Osteoblast (primary cell): ENCODE data around the gene AMY1C. TPM values are rescaled to one million over a fixed set of nuclear protein-coding genes. Genes with fewer than 3 reads are reported as not detected.
"Not testable (repeated sequence)": the region's sequence is repeated elsewhere in the genome, so short reads cannot be mapped to it uniquely, and the experiment has no call there.

Experiments used
- DNase-seq: peaks from one replicate; pipeline ENCODE4 v3.0.0; 2011; ENCODE audit warnings: low spot score, mixed read lengths; ENCODE audit not compliant: insufficient read length; ENCODE audit errors: missing footprints
- H2AFZ ChIP-seq: 2 replicates; pipeline ENCODE4 v1.6.0; 2011; ENCODE audit warnings: mild to moderate bottlenecking, low read length
- H3K27ac ChIP-seq: 2 replicates; pipeline ENCODE4 v1.5.1; 2011; ENCODE audit warnings: mild to moderate bottlenecking, low read depth, low read length, moderate library complexity
- H3K27me3 ChIP-seq: 2 replicates; pipeline ENCODE4 v1.6.0; 2012; ENCODE audit warnings: mild to moderate bottlenecking, control low read depth, inconsistent platforms, low read length, moderate library complexity; ENCODE audit not compliant: insufficient read depth
- H3K36me3 ChIP-seq: 2 replicates; pipeline ENCODE4 v1.5.1; 2011; ENCODE audit warnings: mild to moderate bottlenecking, low read length, control low read depth, moderate library complexity; ENCODE audit not compliant: insufficient read depth
- H3K4me1 ChIP-seq: 2 replicates; pipeline ENCODE4 v1.5.1; 2011; ENCODE audit warnings: mild to moderate bottlenecking, low read length, control low read depth, moderate library complexity; ENCODE audit not compliant: insufficient read depth
- H3K4me2 ChIP-seq: 2 replicates; pipeline ENCODE4 v1.6.0; 2011; ENCODE audit warnings: mild to moderate bottlenecking, low read length; ENCODE audit not compliant: insufficient read depth
- H3K4me3 ChIP-seq: fragments of 200-600 bp; sonication (generic); 3 replicates; pipeline ENCODE4 v1.5.1; 2012; ENCODE audit warnings: mild to moderate bottlenecking, low read length, inconsistent platforms; ENCODE audit not compliant: insufficient read depth
- H3K79me2 ChIP-seq: 2 replicates; pipeline ENCODE4 v1.6.0; 2012; ENCODE audit warnings: mild to moderate bottlenecking, low read length, control low read depth, inconsistent platforms; ENCODE audit not compliant: insufficient read depth
- H3K9me3 ChIP-seq: 2 replicates; pipeline ENCODE4 v1.5.1; 2011; ENCODE audit warnings: low read depth, low read length, control low read depth
- H4K20me1 ChIP-seq: 2 replicates; pipeline ENCODE4 v1.6.0; 2012; ENCODE audit warnings: mild to moderate bottlenecking, low read length, control low read depth; ENCODE audit not compliant: insufficient read depth
- CTCF ChIP-seq: IDR thresholded peaks from 2 replicates; pipeline ENCODE4 v1.5.1; 2011; ENCODE audit warnings: mild to moderate bottlenecking, low read depth, low read length, moderate library complexity; ENCODE audit errors: extremely low read depth
- total RNA-seq: library from RNA; depleted of rRNA; stranded (reverse); fragments of >200 nt; gene quantifications from 2 replicates; pipeline ENCODE4 v1.2.3, GENCODE V29; 2012

Gene AMY1C
- total RNA-seq, 1 donor, result not detected

- H3K36me3 ChIP-seq, H3K9me3 ChIP-seq, DNase-seq, H3K79me2 ChIP-seq, H3K27me3 ChIP-seq, H3K4me3 ChIP-seq, H2AFZ ChIP-seq, H3K4me1 ChIP-seq, H4K20me1 ChIP-seq, H3K27ac ChIP-seq, H3K4me2 ChIP-seq: not testable (repeated sequence)
Measured at GRCh38 chr1:103744449-103744848, 5.2 kb upstream of the AMY1C start.

- not testable (repeated sequence) for H3K4me1 ChIP-seq, H3K79me2 ChIP-seq, H3K4me3 ChIP-seq, H3K4me2 ChIP-seq, H3K27ac ChIP-seq, H3K9me3 ChIP-seq, H3K27me3 ChIP-seq, H3K36me3 ChIP-seq, H4K20me1 ChIP-seq, DNase-seq, H2AFZ ChIP-seq
Measured at GRCh38 chr1:103745040-103745439, 4.7 kb upstream of the AMY1C start.

GRCh38 chr1:103748273-103748672 lies 1.4 kb upstream of the AMY1C start:
- H3K4me2 ChIP-seq, H3K36me3 ChIP-seq, H3K4me3 ChIP-seq, H3K9me3 ChIP-seq, H3K27ac ChIP-seq, DNase-seq, H3K27me3 ChIP-seq, H2AFZ ChIP-seq, H3K4me1 ChIP-seq, H4K20me1 ChIP-seq, H3K79me2 ChIP-seq: not testable (repeated sequence)

GRCh38 chr1:103761896-103762295 lies 12.2 kb downstream of the AMY1C start:
- no peaks in the 10 kb centered on the region for H3K27me3 ChIP-seq
- no peak overlapping the region for H3K27ac ChIP-seq
- no peak for DNase-seq
- H3K79me2 ChIP-seq, result no peaks in the 10 kb centered on the region
- no peak overlapping the region for H3K4me2 ChIP-seq
- H3K9me3 ChIP-seq, result peaks cover 3% of the 10 kb centered on the region
- no peaks in the 10 kb centered on the region for H3K4me1 ChIP-seq
- TF ChIP-seq CTCF, result no peak
- no peak overlapping the region for H3K4me3 ChIP-seq
- H3K36me3 ChIP-seq, result no peaks in the 10 kb centered on the region
- no peak overlapping the region for H2AFZ ChIP-seq
- no peaks in the 10 kb centered on the region for H4K20me1 ChIP-seq

- Histone ChIP-seq H3K4me2 (no peak overlapping the region), H2AFZ (no peak overlapping the region), H3K9me3 (no peaks in the 10 kb centered on the region), H3K4me3 (no peak overlapping the region), H4K20me1 (no peaks in the 10 kb centered on the region), H3K36me3 (no peaks in the 10 kb centered on the region), H3K27ac (no peak overlapping the region), H3K79me2 (no peaks in the 10 kb centered on the region), H3K27me3 (no peaks in the 10 kb centered on the region), H3K4me1 (no peaks in the 10 kb centered on the region)
- no peak for DNase-seq
- TF ChIP-seq CTCF, result no peak
Measured at GRCh38 chr1:103779932-103780331, 30.2 kb downstream of the AMY1C start.
